HuH-7.5 (cell line): Measurements from ENCODE around the gene OR2D3.
A peak's percentile ranks its signal among the peaks of the same experiment; 100 is the strongest.
"Not testable (repeated sequence)": the region's sequence is repeated elsewhere in the genome, so short reads cannot be mapped to it uniquely, and the experiment has no call there.

ENCODE experiments used
- DNase-seq: peaks from one replicate; pipeline ENCODE4 v3.0.0; 2011; ENCODE audit warnings: low spot score

Gene OR2D3, protein sequence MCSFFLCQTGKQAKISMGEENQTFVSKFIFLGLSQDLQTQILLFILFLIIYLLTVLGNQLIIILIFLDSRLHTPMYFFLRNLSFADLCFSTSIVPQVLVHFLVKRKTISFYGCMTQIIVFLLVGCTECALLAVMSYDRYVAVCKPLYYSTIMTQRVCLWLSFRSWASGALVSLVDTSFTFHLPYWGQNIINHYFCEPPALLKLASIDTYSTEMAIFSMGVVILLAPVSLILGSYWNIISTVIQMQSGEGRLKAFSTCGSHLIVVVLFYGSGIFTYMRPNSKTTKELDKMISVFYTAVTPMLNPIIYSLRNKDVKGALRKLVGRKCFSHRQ

GRCh38 chr11:6920702-6921101, at the start of gene OR2D3:
Gene OR2D3 (plus strand): TSS chr11:6921002. CDS start chr11:6921002, 0 bp downstream.
- DNase-seq = no peak

- no peak for DNase-seq
These were observed 49.5 kb upstream of the OR2D3 start for GRCh38 chr11:6871278-6871677.

DNA sequence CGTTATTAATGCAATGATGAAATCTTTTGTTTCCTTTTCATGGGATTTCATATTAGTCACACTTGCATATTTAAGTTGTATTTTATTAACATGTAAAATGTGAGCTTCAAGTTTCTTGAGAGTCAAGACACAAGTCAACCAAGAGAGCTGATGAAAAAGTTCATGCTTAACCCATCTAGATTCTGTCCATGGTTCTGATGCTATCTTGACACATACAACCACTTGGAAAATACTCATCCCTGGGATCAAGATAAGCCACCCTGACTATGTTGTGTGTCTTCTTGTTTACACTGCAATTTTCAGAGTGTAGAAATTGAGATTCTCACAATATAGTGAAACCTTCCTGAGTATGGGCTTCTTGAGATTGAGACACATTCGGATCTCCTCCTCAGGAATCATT, 45.0 kb upstream of the OR2D3 start:
- DNase-seq = no peak

- DNase-seq = no peak
These were observed 44.5 kb upstream of the OR2D3 start, which contains the start of gene OR10A4 for GRCh38 chr11:6876325-6876724. Gene OR10A4 (plus strand): TSS chr11:6876625. CDS start chr11:6876648, 23 bp downstream.

DNA sequence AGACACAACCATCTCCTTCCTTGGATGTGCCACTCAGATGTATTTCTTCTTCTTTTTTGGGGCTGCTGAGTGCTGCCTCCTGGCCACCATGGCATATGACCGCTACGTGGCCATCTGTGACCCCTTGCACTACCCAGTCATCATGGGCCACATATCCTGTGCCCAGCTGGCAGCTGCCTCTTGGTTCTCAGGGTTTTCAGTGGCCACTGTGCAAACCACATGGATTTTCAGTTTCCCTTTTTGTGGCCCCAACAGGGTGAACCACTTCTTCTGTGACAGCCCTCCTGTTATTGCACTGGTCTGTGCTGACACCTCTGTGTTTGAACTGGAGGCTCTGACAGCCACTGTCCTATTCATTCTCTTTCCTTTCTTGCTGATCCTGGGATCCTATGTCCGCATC, 43.9 kb upstream of the OR2D3 start:
- DNase-seq = no peak

- no peak for DNase-seq
These were observed 38.1 kb upstream of the OR2D3 start for GRCh38 chr11:6882751-6883150.

GRCh38 chr11:6887711-6888110, 33.1 kb upstream of the OR2D3 start:
- DNase-seq = not testable (repeated sequence)

- no peak for DNase-seq
These were observed 32.0 kb upstream of the OR2D3 start for GRCh38 chr11:6888830-6889229.

DNA sequence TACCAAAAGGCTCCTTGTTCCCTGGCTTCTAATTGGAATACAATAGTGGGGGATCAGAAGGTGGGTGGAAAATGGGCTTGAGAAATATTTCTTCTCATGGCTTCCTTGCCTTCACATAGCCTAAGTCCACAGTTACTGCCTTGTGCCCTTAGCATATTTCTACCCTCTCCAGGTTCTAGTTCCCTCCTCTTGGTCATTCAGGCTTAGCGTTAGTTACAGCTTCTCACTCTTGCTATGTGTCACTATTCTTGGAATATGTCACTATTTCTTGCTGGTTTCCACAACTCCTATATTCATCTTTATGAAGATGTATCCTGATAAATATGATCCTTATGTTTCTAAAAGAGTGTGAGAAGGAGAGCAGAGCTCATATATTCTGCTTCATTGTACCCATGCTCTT, 31.0 kb upstream of the OR2D3 start:
- DNase-seq = no peak

DNA sequence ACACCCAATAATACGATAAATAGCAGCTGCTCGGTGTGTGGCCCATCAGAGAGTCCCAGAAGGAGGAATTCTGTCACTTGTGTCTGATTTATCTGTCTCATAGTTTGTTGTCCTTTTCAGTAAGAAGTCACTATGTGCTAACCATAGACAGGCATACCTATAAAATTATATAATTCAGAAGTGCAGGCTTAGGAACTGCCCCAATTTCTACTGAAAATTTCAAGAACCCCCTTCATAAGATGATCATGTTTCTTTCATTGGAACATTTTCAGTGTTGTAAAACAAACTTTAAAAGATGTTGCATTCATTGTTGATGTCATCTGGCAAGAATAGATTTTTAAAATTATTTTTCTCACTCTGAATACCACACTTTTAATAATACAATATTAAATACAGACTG, 28.4 kb upstream of the OR2D3 start, which contains the start of gene OR2D2:
Gene OR2D2 (minus strand): TSS at position 101 of the 400 bp plus-strand sequence. CDS start 0 bp downstream, at position 101.
- no peak for DNase-seq

GRCh38 chr11:6894097-6894496, 26.7 kb upstream of the OR2D3 start:
- no peak for DNase-seq

DNA sequence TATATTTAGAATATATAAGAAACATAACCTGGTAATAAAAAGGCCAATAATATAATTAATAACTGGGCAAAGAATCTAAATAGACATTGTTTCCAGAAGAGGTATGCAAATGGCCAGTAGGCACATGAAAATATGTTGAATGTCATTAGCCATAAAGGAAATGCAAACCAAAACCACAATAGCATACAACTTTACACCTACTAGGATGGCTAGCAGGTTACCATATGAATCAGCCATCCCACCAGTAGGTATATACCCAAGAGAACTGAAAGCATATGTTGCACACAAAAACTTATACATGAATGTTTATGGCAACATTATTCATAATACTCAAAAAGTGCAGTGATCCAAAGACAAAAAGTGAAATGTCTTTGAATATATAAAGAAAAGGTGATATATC, 25.8 kb upstream of the OR2D3 start:
- DNase-seq = no peak

DNA sequence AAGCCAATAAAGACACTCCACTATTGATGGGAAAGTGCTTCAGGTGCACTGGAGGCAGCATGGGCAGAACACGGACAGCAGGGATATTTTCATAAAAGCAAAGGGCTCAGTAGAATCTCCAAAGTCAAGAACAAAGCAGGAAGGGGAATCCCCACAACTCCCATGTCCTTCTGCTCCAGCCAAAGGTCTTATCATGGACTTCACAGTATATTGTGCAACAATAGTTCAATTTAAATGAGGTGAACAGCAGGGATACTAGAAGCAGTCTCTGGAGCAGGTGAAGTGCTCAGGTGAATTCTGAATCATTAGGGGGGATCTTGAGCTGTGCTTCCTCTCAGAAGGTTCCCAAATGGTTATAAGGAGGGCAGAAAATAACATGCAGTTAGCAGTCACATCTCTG, 21.9 kb upstream of the OR2D3 start:
- no peak for DNase-seq

DNA sequence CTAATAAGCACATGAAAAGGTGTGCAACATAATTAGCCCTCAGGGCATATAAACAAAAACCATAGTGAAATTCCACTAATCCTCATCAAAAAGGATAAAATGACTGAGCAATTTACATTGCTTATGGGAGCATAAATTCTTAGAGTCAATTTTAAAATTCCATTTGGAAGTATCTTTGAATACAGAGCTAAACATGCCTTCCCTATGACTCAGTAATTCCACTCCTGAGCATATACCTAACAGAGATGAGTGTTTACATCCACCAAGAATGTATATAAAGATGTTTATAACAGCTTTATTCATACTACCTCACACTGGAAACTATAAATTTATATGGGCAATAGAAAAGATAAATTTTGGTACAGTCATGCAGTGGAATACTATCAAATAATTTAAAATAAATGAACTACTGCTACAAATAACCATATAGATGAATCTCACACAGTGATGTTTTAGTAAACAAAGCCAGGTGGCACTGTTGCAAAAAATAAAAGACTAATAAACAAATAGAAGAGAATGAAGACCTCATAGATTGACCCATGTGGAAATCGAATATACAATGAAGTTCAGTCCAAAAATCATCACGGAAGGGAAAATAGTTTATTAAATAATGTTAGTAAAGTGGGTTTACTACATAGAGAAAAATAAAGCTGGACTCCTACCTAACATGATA, 20.3 kb upstream of the OR2D3 start:
- DNase-seq = no peak

GRCh38 chr11:6904804-6905203, 16.0 kb upstream of the OR2D3 start:
- not testable (repeated sequence) for DNase-seq

- no peak for DNase-seq
These were observed 9.4 kb upstream of the OR2D3 start for GRCh38 chr11:6911378-6911777.

- no peak for DNase-seq
These were observed 8.9 kb upstream of the OR2D3 start for GRCh38 chr11:6911948-6912347.

DNA sequence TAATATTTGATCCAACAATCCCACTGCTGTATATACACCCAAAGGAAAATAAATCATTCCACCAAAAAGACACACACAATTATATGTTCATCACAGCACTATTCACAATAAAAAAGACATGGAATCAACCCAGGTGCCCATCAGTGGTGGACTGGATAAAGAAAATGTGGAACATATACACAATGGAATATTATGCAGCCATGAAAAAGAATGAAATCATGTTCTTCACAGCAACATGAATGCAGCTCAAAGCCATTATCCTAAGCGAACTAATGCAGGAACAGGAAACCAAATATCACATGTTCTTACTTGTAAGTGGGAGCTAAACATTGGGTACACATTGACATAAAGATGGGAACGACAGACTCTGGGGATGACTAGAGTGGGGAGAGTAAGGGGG, 1.1 kb upstream of the OR2D3 start:
- no peak for DNase-seq

GRCh38 chr11:6925007-6925577, 4.3 kb downstream of the OR2D3 start:
- DNase-seq = no peak

DNA sequence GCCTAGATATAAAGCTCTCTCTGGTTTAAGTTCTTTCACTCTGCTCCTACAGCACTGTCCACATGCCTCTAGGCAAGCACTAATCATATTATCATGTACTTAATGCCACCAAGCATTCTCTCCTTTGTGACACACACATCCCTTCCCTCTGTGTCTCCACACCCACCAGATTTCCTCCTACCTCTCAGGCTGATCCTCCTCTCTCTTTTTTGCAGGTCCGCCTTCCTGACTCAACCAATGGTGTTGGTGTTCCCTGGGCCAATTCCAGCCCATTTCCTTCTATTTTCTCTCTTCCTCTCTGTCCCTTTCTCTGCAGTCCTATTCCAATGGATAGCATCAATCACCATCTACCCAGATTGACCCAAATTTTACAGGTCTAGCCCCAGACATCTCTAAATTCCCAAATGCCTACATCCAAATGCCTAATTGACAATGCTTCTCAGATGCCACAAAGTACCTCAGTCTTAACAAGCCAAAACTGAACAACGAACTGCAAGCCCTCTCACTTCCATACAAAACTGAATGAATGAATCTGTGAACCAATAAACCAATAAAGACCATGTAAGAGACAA, 4.9 kb downstream of the OR2D3 start:
- DNase-seq = no peak

GRCh38 chr11:6926208-6927029, 5.6 kb downstream of the OR2D3 start, which contains the start of gene ZNF215:
Gene ZNF215 (plus strand): TSS chr11:6926426. CDS start chr11:6932273, 5,847 bp downstream.
- peak; percentile 45 for DNase-seq
